GM03348 (cell line): Measurements from ENCODE around the gene SMO.
"Not testable (repeated sequence)": the region's sequence is repeated elsewhere in the genome, so short reads cannot be mapped to it uniquely, and the experiment has no call there.

Experiments used
- DNase-seq: peaks from one replicate; pipeline ENCODE4 v3.0.0; 2012; ENCODE audit warnings: low spot score

SMO gene

GRCh38 chr7:129240119-129240820 is 51.8 kb downstream of the SMO start:
- DNase-seq: peak; percentile 26

- no peak for DNase-seq
Observed at GRCh38 chr7:129244220-129244619, 55.8 kb downstream of the SMO start.

- DNase-seq: no peak
Observed at GRCh38 chr7:129245533-129245932, 57.1 kb downstream of the SMO start.

GRCh38 chr7:129247087-129247486 is 58.7 kb downstream of the SMO start:
- DNase-seq: no peak

GRCh38 chr7:129252128-129252527 is 63.7 kb downstream of the SMO start:
- DNase-seq: no peak

DNA sequence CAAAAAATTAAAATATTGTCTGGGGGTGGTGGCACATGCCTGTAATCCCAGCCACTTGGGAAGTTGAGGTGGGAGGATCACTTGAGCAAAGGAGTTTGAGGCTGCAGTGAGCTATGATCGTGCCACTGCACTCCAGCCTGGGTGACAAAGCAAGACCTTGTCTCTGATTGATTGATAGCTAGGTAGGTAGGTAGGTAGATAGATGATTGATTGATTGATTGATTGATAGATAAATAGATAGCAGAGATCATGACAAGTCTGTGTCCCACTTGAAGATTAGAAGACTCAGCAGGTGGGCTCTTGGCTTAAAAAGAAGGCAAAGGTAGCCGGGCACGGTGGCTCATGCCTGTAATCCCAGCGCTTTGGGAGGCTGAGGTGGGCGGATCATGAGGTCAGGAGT is 64.2 kb downstream of the SMO start:
- not testable (repeated sequence) for DNase-seq

DNA sequence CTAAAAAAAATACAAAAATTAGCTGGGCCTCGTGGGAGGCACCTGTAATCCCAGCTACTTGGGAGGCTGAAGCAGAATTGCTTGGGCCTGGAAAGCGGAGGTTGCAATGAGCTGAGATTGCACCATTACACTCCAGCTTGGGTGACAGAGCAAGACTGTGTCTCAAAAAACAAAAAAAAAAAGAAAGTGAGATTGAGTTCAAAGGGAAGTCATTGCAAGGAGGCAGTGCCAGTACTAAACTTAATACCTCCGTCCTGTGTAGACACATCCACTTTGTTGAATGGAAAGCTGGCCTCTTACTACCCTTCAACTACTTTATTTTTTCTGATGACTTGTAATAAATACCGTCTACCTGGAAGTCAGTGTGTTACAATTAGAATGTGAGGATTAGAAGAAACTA is 67.4 kb downstream of the SMO start:
- no peak for DNase-seq

GRCh38 chr7:129256221-129256620 is 67.8 kb downstream of the SMO start:
- DNase-seq: no peak

- DNase-seq: no peak
Observed at GRCh38 chr7:129257168-129257567, 68.7 kb downstream of the SMO start.

DNA sequence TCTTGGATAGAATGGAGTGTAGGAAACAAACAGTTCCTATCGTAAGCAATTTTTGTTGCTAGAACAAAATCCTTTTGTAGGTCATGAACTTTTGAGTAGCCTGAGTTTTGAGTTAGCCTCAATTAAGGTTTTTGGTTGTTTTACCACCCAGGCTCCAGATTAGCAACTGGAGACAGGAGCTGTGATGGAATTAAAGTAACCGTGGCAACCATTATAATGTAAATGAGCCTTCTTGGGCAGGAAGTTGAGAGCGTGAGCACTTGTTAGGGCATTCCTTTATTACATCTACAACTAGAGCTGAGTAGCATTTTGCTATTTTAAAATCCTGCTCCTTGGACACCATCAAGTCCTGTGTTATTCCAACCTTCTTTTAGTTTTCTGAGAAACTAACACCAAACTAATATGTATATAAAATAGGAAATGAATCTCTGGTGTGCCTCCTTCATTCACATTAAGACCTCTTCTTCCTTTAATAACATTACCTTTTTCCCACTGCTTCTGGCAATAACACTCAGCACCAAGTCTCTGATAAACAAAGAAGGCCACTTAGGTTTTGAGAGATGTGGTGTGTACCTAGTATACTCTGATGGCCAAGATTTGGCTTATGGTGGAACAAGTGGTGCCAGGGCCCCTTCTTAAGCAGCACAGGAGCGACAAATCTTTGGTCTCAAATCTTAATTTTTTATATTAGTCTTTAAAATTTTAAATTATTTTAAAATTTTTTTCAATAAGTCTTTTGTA is 70.4 kb downstream of the SMO start:
- no peak for DNase-seq

DNA sequence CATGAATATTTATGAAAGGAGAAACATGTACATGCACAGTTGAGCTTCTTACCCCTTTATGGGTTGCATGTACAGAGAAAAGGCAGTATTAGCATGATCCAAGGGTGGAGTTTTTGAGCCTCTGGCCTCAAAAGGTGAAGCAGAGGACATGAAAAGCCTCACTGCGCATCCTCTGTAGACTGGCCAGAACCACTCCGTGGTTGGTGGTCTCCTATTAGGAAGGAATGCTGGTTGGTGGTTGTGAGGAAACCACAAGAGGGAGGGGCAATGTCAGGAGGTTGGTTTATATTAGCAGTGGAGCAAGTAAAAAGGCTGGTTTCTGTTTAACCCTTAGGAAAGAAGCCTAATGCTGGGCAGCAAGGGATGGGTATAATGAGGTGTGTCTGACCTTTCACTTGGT is 73.9 kb downstream of the SMO start:
- DNase-seq: no peak
